AG04449 (cell line): ENCODE measurements around the gene SCYGR2.
A peak's percentile ranks its signal among the peaks of the same experiment; 100 is the strongest.

Source experiments
- CTCF ChIA-PET: fragments of 350-600 bp; formaldehyde crosslinking; extraction: SDS; loops from one replicate; lab custom pipeline; 2021; ENCODE audit warnings: antibody characterized with exemption; lab: Yijun Ruan, JAX
- POLR2A ChIA-PET: fragments of 400-600, 350-600 bp; formaldehyde crosslinking; extraction: SDS; loops from one replicate; lab custom pipeline; 2020; ENCODE audit warnings: antibody characterized with exemption, inconsistent platforms; lab: Yijun Ruan, JAX
- DNase-seq: peaks from one replicate; pipeline ENCODE4 v3.0.0-alpha.2; 2010; ENCODE audit warnings: low read depth, low spot score
- H3K4me3 ChIP-seq: 2 replicates; pipeline ENCODE4 v1.5.1; 2011; ENCODE audit warnings: low read depth, mild to moderate bottlenecking, control low read depth, low read length
- TF ChIP-seq, protein P1 (sequence below): IDR thresholded peaks from one replicate; pipeline ENCODE4 v1.5.1; 2011; ENCODE audit warnings: mild to moderate bottlenecking, moderate library complexity, low read length, control low read depth, inconsistent platforms; ENCODE audit not compliant: insufficient read depth; ENCODE audit errors: missing control alignments

The SCYGR2 gene

DNA sequence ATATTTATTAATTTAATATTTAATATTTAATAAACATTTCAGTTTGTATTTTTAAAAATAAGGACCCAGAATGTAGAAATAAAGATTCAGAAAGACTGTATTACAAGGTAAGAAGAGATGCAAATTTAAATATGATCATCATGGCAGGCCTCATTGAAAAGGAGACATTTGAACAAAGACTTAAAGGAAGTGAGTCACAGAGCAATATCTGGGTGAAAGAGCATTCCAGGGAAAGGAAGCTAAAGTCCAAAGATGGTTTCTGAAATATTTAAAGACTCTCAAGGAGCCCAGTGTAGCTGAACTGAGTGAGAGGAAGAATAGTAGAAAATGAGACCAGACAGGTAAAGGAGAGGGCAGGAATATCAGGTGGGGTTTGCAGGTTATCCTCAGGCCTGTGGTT, 24.5 kb downstream of the SCYGR2 start:
- CTCF ChIA-PET, result no interaction called here
- DNase-seq, result peak; percentile 41
- no peak overlapping the region for H3K4me3 ChIP-seq

DNA sequence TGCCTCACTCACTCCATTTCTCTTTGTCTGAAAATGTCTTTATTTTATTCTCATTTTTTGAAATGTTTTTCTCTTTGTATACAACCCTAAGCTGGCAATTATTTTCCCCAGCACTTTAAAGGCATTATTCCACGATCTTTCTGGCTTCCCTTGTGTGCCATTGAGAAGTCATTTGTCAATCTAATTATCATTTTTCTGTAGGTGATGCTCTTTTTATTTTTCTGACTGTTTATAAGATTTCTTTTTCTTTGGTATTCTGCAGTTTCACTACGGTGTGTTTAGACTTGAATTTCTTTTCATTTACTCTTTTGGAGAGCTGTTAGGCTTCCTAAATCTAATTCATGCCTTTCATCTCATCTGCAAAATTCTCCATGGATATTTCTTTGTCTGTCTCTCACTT, 26.7 kb downstream of the SCYGR2 start:
- ChIA-PET CTCF (no interaction called here), POLR2A (no interaction called here)
- TF ChIP-seq, protein P1, sequence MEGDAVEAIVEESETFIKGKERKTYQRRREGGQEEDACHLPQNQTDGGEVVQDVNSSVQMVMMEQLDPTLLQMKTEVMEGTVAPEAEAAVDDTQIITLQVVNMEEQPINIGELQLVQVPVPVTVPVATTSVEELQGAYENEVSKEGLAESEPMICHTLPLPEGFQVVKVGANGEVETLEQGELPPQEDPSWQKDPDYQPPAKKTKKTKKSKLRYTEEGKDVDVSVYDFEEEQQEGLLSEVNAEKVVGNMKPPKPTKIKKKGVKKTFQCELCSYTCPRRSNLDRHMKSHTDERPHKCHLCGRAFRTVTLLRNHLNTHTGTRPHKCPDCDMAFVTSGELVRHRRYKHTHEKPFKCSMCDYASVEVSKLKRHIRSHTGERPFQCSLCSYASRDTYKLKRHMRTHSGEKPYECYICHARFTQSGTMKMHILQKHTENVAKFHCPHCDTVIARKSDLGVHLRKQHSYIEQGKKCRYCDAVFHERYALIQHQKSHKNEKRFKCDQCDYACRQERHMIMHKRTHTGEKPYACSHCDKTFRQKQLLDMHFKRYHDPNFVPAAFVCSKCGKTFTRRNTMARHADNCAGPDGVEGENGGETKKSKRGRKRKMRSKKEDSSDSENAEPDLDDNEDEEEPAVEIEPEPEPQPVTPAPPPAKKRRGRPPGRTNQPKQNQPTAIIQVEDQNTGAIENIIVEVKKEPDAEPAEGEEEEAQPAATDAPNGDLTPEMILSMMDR, result no peak
- no peak overlapping the region for H3K4me3 ChIP-seq
- DNase-seq, result no peak

More for the DNA sequence above, 24.5 kb downstream of the SCYGR2 start:
- POLR2A ChIA-PET, result no interaction called here
- TF ChIP-seq, protein P1, result no peak

DNA sequence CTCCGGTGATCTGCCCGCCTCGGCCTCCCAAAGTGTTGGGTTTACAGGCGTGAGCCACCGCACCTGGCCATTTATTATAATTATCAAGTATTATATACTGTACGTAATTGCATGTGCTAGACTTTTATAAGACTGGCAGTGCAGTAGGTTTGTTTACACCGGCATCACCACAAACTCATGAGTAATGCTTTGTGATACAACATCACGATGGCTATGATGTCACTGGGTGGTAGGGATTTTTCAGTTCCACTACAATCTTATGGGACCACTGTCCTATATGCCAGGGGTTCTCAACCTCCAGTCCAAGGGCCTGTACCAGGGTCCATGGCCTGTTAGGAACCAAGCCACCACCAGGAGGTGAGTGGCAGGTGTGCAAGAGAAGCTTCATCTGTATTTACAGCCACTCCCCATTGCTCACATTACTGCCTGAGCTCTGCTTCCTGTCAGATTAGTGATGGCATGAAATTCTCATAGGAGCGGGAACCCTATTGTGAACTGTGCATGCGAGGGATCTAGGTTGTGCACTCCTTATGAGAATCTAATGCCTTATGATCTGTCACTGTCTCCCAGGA, 28.0 kb downstream of the SCYGR2 start:
- TF ChIP-seq, protein P1, result no peak
- ChIA-PET POLR2A (no interaction called here), CTCF (no interaction called here)
- no peak overlapping the region for H3K4me3 ChIP-seq
- no peak for DNase-seq

DNA sequence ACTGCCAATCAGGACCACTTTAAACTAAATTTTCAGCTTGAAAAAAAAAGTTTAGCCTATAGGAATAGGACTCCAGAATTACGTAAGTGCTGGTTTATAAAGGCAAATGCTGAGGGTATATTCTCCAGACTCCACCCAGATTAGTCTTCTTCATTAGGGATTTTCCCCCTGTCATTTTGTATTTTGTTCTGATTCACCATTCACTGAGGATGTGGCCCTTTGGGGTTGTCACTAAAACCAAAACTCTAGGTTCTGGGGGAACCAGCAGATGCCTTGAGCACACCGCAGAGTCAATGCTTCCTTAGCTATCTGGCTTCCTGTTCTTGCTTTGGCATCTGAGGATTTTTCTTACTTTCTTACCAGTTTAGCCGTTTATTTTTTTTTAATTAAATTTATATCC, 29.1 kb downstream of the SCYGR2 start:
- ChIA-PET POLR2A (no interaction called here), CTCF (interaction anchor here (0.7 kb wide), 1 partner anchor 11 kb away, joined by 3 read pairs; no protein-coding TSS in a partner anchor)
- no peak for DNase-seq
- TF ChIP-seq, protein P1, result no peak
- no peak overlapping the region for H3K4me3 ChIP-seq

DNA sequence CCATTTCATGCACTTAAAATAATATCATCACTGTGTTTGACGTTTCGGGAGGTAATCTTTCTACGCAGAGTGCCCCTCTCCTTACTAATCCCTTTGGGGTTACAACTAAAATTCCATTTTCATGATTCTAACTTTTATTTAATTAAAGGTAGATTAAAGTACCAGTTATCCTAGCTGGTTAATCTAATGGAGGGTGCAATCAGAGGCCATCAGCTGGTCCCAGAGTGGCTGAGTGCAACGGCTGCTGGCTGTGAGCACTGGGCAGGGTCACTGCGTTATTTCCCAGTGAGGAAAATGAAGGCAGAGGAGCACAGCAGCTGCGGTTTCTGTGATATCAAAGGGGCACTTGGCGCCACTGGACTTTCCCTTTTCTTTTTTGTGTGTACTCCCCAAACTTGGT, 30.7 kb downstream of the SCYGR2 start:
- ChIA-PET POLR2A (no interaction called here), CTCF (interaction anchor here (1.7 kb wide), 1 partner anchor 29 kb away, joined by 7 read pairs; no protein-coding TSS in a partner anchor)
- H3K4me3 ChIP-seq, result no peak overlapping the region
- TF ChIP-seq, protein P1, result no peak
- DNase-seq, result no peak

DNA sequence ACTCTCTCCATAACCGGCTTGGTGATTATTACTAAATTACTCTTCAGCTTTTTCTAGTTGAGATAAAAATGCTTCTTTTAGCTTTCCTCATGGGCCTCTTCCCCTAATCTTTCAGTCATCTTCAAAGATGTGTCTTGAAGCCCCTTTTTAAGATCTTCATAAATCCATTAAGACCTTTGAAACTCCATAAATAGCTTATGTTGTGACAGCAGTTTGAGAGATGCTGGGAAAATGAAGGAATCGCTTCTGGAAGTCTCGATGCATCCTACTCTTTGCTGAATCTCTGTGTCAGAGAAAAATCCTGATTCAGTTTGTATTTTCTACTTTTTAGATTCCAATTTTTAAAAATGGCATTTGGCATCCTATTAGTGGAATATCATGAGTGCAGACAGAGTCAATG, 31.6 kb downstream of the SCYGR2 start:
- TF ChIP-seq, protein P1, result no peak
- no peak overlapping the region for H3K4me3 ChIP-seq
- ChIA-PET POLR2A (no interaction called here), CTCF (interaction anchor here (4.9 kb wide), 1 partner anchor 28 kb away, joined by 21 read pairs; no protein-coding TSS in a partner anchor)
- DNase-seq, result no peak
